ENCODE results near the gene IFNA14.
A peak's percentile ranks its signal among the peaks of the same experiment; 100 is the strongest.
"Not testable (repeated sequence)": the region's sequence is repeated elsewhere in the genome, so short reads cannot be mapped to it uniquely, and the experiment has no call there.

The IFNA14 gene

DNA sequence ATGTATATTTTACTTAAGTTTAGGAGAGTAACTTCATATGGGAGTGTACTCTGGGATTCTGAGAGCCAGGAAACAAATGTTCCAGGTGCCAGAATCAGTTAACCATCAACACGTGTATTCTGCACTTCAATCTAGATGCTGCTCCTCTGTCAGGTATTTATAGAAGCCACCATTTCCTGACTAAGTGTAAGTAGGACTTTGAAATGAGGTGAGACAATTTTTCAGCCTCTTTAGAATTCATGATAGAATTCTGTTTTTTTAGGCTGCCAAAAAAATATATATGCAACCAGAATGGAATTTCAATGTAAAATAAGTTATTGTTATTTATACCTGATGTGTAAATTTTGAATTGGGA, 3.5 kb downstream of the IFNA14 start:
- H3K4me3 Mint-ChIP-seq, result peak overlapping the region; percentile 72
- not testable (repeated sequence) for H3K36me3 Mint-ChIP-seq; H3K27me3 Mint-ChIP-seq; H3K9me3 Mint-ChIP-seq (ENCODE audit: low read depth); H3K4me1 Mint-ChIP-seq (ENCODE audit: low read depth); H3K27ac Mint-ChIP-seq

- H3K27me3 Mint-ChIP-seq; H3K36me3 Mint-ChIP-seq; H3K9me3 Mint-ChIP-seq (ENCODE audit: low read depth); H3K4me1 Mint-ChIP-seq (ENCODE audit: low read depth); H3K27ac Mint-ChIP-seq: not testable (repeated sequence)
- peak overlapping the region; percentile 72 for H3K4me3 Mint-ChIP-seq
These were observed 4.1 kb downstream of the IFNA14 start for GRCh38 chr9:21235468-21236359.

- Mint-ChIP-seq H3K27me3 (peaks cover 3% of the 10 kb centered on the region), H3K4me3 (no peak overlapping the region), H3K27ac (no peak overlapping the region), H3K4me1 (ENCODE audit: low read depth) (peaks cover 9% of the 10 kb centered on the region), H3K36me3 (no peaks in the 10 kb centered on the region), H3K9me3 (ENCODE audit: low read depth) (no peaks in the 10 kb centered on the region)
These were observed 5.6 kb downstream of the IFNA14 start for GRCh38 chr9:21234153-21234687.

DNA sequence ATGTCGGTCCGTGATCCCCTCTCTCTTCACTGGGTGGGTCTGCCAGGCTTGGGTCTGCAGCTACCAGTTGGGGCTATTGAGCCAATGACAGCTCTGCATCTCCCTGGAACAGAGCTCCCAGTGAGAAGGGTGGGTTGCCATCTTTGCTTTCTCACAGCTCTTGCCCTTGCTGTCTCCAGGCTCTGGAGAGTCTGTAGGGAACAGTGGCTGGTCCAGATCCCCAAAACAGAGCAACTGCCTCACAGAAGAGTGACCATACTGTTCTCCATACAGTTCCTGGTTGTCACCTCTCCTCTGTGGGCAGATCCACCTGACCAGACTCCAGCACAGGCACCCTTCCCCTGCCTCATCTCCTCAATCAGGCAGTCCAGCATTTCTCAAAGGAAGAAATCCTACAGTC, 6.5 kb downstream of the IFNA14 start:
- Mint-ChIP-seq H3K9me3 (ENCODE audit: low read depth) (no peaks in the 10 kb centered on the region), H3K27ac (no peak overlapping the region), H3K36me3 (no peaks in the 10 kb centered on the region), H3K27me3 (peaks cover 2% of the 10 kb centered on the region), H3K4me3 (no peak overlapping the region), H3K4me1 (ENCODE audit: low read depth) (peaks cover 9% of the 10 kb centered on the region)

GRCh38 chr9:21228122-21228521, 11.7 kb downstream of the IFNA14 start, which contains the start of gene IFNA17:
IFNA17 (minus strand) TSS chr9:21228222; CDS start chr9:21228173, 49 bp downstream.
- H3K4me3 Mint-ChIP-seq, result no peak within 1 kb of the TSS
- no peaks in the 10 kb centered on the region for H3K36me3 Mint-ChIP-seq
- H3K4me1 Mint-ChIP-seq (ENCODE audit: low read depth), result no peaks in the 10 kb centered on the region
- H3K27ac Mint-ChIP-seq, result no peak within 1 kb of the TSS
- H3K9me3 Mint-ChIP-seq (ENCODE audit: low read depth), result no peaks in the 10 kb centered on the region
- H3K27me3 Mint-ChIP-seq, result peaks cover 5% of the 10 kb centered on the region

DNA sequence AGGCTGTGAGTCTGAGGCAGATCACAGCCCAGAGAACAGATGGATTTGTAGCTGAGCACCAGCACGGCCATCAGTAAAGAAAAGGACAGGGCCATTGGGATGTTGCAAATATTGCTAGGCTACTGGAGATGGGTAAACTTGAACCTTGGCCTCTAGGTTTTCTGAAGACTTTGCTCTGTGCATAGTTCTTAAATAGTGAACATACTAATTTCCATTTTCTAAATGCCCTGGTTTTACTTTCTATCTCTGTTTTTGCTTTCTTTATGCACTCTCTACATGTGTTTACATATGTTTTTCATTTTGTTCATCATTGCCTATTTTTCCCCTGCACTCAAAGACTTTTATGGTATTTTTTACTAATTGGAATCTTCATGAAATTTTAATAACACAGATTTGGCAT, 22.6 kb downstream of the IFNA14 start, which contains the start of gene IFNA16:
Gene IFNA16 (minus strand): TSS at position 101 of the 400 bp plus-strand sequence. CDS start 6 bp downstream, at position 95.
- not testable (repeated sequence) for H3K27ac Mint-ChIP-seq; H3K4me3 Mint-ChIP-seq; H3K9me3 Mint-ChIP-seq (ENCODE audit: low read depth); H3K4me1 Mint-ChIP-seq (ENCODE audit: low read depth); H3K36me3 Mint-ChIP-seq
- peaks cover 19% of the 10 kb centered on the region for H3K27me3 Mint-ChIP-seq

- peak overlapping the region; percentile 36 for H3K4me3 Mint-ChIP-seq
- H3K36me3 Mint-ChIP-seq; H3K4me1 Mint-ChIP-seq (ENCODE audit: low read depth); H3K9me3 Mint-ChIP-seq (ENCODE audit: low read depth); H3K27me3 Mint-ChIP-seq; H3K27ac Mint-ChIP-seq: not testable (repeated sequence)
These were observed 26.1 kb downstream of the IFNA14 start for GRCh38 chr9:21213411-21214326.

GRCh38 chr9:21212160-21212559, 27.6 kb downstream of the IFNA14 start:
- H3K9me3 Mint-ChIP-seq (ENCODE audit: low read depth); H3K4me1 Mint-ChIP-seq (ENCODE audit: low read depth); H3K27me3 Mint-ChIP-seq; H3K27ac Mint-ChIP-seq; H3K4me3 Mint-ChIP-seq; H3K36me3 Mint-ChIP-seq: not testable (repeated sequence)

GRCh38 chr9:21210782-21211181, 29.0 kb downstream of the IFNA14 start:
- H3K36me3 Mint-ChIP-seq; H3K4me1 Mint-ChIP-seq (ENCODE audit: low read depth); H3K27me3 Mint-ChIP-seq; H3K4me3 Mint-ChIP-seq; H3K27ac Mint-ChIP-seq; H3K9me3 Mint-ChIP-seq (ENCODE audit: low read depth): not testable (repeated sequence)

GRCh38 chr9:21210311-21210710, 29.5 kb downstream of the IFNA14 start:
- Mint-ChIP-seq H3K9me3 (ENCODE audit: low read depth) (no peaks in the 10 kb centered on the region), H3K36me3 (peaks cover 2% of the 10 kb centered on the region), H3K27ac (no peak overlapping the region), H3K27me3 (peaks cover 8% of the 10 kb centered on the region), H3K4me3 (no peak overlapping the region), H3K4me1 (ENCODE audit: low read depth) (peaks cover 4% of the 10 kb centered on the region)

DNA sequence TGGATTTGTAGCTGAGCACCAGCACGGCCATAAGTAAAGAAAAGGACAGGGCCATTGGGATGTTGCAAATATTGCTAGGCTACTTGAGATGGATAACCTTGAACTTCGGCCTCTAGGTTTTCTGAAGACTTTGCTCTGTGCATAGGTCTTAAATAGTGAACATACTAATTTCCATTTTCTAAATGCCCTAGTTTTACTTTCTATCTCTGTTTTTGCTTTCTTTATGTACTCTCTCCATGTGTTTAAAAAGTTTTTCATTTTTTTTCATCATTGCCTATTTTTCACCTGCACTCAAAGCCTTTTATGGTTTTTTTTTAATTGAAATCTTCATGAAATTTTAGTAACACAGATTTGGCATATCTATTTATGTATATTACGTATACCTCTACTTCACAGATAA, 32.8 kb downstream of the IFNA14 start, which contains the start of gene IFNA10:
Gene IFNA10 (minus strand): TSS at position 101 of the 400 bp plus-strand sequence. CDS start 46 bp downstream, at position 55.
- not testable (repeated sequence) for H3K4me3 Mint-ChIP-seq; H3K27me3 Mint-ChIP-seq; H3K27ac Mint-ChIP-seq; H3K4me1 Mint-ChIP-seq (ENCODE audit: low read depth); H3K9me3 Mint-ChIP-seq (ENCODE audit: low read depth); H3K36me3 Mint-ChIP-seq

DNA sequence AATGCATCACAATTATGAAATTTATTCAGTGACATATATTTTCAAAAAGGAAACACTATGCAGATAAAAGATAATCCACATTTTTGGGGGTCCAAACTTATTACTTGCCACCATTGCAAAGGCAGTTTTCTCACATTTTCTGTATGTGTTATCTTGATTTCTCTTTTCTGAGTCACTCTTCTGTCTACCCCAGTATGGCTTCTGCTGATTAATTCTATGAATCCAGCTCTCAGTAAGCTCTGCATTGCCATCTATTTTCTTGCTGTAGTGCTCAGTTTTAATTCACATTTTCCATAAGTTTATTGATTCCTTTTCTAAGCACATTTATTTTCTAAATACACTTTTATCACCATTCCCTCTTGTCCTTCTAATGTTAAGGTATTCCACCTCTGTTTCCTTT, 34.6 kb downstream of the IFNA14 start:
- Mint-ChIP-seq H3K9me3 (ENCODE audit: low read depth) (peaks cover 3% of the 10 kb centered on the region), H3K27ac (no peak overlapping the region), H3K4me1 (ENCODE audit: low read depth) (peaks cover 2% of the 10 kb centered on the region), H3K36me3 (peaks cover 8% of the 10 kb centered on the region), H3K4me3 (no peak overlapping the region), H3K27me3 (peaks cover 14% of the 10 kb centered on the region)

- not testable (repeated sequence) for H3K9me3 Mint-ChIP-seq (ENCODE audit: low read depth); H3K36me3 Mint-ChIP-seq; H3K4me3 Mint-ChIP-seq; H3K27ac Mint-ChIP-seq; H3K4me1 Mint-ChIP-seq (ENCODE audit: low read depth)
- peaks cover 13% of the 10 kb centered on the region for H3K27me3 Mint-ChIP-seq
These were observed 37.7 kb downstream of the IFNA14 start, which contains the start of gene IFNA7 for GRCh38 chr9:21202105-21202504. IFNA7 (minus strand) TSS chr9:21202205; CDS start chr9:21202165, 40 bp downstream.

DNA sequence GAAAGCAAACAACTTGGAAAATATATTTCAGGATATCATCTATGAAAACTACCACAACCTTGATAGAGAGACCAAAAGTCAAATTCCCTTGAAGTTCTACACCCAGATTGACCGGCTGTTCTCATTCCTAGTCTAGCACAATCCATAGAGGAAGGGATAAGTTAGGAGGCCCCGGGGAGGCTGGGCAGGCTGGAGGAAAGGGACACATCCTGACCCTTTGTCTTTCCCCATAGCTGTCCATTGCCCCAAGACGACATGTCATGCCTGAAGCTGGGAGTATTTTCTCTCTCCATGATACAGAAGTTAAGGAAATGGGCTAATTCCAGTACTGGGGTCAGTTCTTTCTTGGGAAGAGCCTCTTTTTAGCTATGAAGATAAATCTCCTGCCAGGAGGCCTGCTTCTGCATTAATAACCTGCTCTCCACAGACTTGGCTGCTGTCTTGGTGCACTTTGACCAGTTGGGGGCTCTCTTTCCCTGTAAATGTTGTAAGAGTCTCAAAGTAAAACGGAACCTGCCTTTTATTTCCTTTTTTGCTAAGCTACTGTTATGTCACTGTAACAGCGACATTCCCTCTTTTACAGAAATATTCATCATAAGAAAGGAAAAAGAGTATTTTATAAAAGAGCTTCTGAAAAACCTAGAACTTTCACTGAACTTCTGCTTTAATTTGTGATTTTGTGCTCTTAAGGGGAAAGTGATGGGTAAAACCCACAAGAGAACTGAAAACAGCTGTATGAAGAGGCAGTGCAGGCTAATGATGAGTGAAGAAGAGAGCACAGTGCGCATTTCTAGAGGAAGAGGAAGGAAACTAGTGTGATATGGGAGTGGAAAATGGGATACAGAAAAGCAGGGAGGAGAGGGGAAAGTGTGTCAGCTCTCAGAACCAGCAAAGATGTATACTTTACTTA, 44.7 kb downstream of the IFNA14 start:
- not testable (repeated sequence) for H3K4me1 Mint-ChIP-seq (ENCODE audit: low read depth); H3K27me3 Mint-ChIP-seq; H3K9me3 Mint-ChIP-seq (ENCODE audit: low read depth); H3K36me3 Mint-ChIP-seq; H3K27ac Mint-ChIP-seq
- peak overlapping the region; percentile 24 for H3K4me3 Mint-ChIP-seq
